ENCODE results near the gene CHST12.
"Not testable (repeated sequence)": the region's sequence is repeated elsewhere in the genome, so short reads cannot be mapped to it uniquely, and the experiment has no call there.

CHST12 gene
- total RNA-seq, result 5.9 to 30.3 (median 19.7) reads per million in 3 experiments

- DNase-seq, result peak; percentile 93
These were observed at the start of gene CHST12 for GRCh38 chr7:2403014-2403717. CHST12 (plus strand) TSS chr7:2403611; CDS start chr7:2432640, 29,029 bp downstream.

GRCh38 chr7:2353936-2354185 lies 49.5 kb upstream of the CHST12 start:
- DNase-seq, result no peak

GRCh38 chr7:2354186-2354938 lies 49.0 kb upstream of the CHST12 start, which contains the start of gene EIF3B:
EIF3B (plus strand) TSS chr7:2354827; CDS start chr7:2354922, 95 bp downstream.
- DNase-seq, result peak; percentile 93

- DNase-seq, result no peak
These were observed 48.3 kb upstream of the CHST12 start for GRCh38 chr7:2354939-2355704.

GRCh38 chr7:2355705-2356008 lies 47.8 kb upstream of the CHST12 start:
- no peak for DNase-seq

- DNase-seq, result no peak
These were observed 46.2 kb upstream of the CHST12 start for GRCh38 chr7:2357165-2357564.

- no peak for DNase-seq
These were observed 45.8 kb upstream of the CHST12 start for GRCh38 chr7:2357571-2357970.

GRCh38 chr7:2358968-2359527 lies 44.4 kb upstream of the CHST12 start:
- no peak for DNase-seq

GRCh38 chr7:2359610-2360009 lies 43.8 kb upstream of the CHST12 start:
- DNase-seq, result no peak

- no peak for DNase-seq
These were observed 42.6 kb upstream of the CHST12 start for GRCh38 chr7:2360796-2361195.

- no peak for DNase-seq
These were observed 40.9 kb upstream of the CHST12 start for GRCh38 chr7:2362385-2363088.

GRCh38 chr7:2369139-2369538 lies 34.3 kb upstream of the CHST12 start:
- DNase-seq, result no peak

- DNase-seq, result no peak
These were observed 32.1 kb upstream of the CHST12 start for GRCh38 chr7:2371329-2371728.

GRCh38 chr7:2372724-2373123 lies 30.7 kb upstream of the CHST12 start:
- no peak for DNase-seq

GRCh38 chr7:2373124-2373556 lies 30.3 kb upstream of the CHST12 start:
- no peak for DNase-seq

- DNase-seq, result no peak
These were observed 29.8 kb upstream of the CHST12 start for GRCh38 chr7:2373646-2374045.

GRCh38 chr7:2374401-2374800 lies 29.0 kb upstream of the CHST12 start:
- DNase-seq, result no peak

- DNase-seq, result no peak
These were observed 28.3 kb upstream of the CHST12 start for GRCh38 chr7:2374830-2375728.

- DNase-seq, result no peak
These were observed 26.9 kb upstream of the CHST12 start for GRCh38 chr7:2376351-2377154.

- DNase-seq, result not testable (repeated sequence)
These were observed 25.9 kb upstream of the CHST12 start for GRCh38 chr7:2377492-2377891.

- DNase-seq, result not testable (repeated sequence)
These were observed 25.3 kb upstream of the CHST12 start for GRCh38 chr7:2378125-2378524.
